HG03571 (cell line): ENCODE data around the gene GNPTG.

Experiments used
- ATAC-seq: cut with Tn5 transposase; IDR thresholded peaks from one replicate; pipeline ENCODE4 v1.9.1; 2021; ENCODE audit not compliant: unreplicated experiment

Gene GNPTG

GRCh38 chr16:1346422-1347285, 5.1 kb upstream of the GNPTG start:
- no peak for ATAC-seq

DNA sequence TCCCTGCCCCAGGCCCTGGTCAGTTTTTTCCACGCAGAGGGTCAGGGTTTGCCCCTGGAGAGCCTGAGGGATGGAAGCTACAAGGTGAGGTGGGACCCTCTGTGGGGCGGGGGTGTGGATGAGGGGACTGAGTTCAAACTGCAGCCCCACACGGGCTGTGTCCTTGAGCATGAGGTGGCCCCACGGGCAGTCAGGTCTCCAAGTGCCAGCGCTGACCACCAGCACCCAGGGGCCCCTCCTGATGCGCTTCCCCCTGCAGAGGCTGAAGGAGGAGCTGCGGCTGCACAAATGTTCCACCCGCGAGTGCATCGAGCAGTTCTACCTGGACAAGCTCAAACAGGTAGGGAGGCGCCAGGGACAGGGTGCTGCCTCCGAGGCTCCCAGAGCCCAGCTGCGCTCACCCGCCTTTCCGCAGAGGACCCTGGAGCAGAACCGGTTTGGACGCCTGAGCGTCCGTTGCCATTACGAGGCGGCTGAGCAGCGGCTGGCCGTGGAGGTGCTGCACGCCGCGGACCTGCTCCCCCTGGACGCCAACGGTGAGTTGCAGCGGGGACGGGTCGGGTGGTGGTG, 4.4 kb upstream of the GNPTG start:
- ATAC-seq: no peak

DNA sequence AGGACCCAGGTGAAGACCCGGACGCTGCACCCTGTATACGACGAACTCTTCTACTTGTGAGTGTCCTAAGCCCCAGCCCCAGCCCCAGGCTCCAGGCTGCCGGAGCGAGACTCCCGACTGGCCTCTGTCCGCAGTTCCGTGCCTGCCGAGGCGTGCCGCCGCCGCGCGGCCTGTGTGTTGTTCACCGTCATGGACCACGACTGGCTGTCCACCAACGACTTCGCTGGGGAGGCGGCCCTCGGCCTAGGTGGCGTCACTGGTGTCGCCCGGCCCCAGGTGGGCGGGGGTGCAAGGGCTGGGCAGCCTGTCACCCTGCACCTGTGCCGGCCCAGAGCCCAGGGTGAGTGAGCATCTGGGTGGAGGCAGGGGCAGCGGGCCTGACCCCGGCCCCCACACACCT, 3.8 kb upstream of the GNPTG start:
- ATAC-seq: no peak

DNA sequence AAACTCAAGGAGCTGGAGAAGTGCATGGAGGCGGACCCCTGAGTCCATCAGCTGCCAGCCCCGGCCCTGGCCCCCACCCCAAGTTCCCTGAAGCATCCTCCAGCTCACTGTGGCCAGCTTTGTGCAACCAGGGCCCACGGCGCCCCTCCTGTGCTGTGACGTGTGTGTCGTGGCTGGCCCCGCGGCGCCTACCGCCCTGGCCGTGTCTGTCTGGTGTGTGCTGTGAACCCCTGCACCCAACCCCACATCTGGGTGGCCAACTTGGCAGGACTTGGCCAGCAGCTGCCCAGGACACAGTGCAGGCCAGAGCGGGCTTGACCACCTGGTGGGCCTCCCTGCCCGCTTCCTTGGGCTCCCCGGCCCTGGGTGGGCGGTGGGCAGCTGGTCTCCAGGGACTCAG, 3.3 kb upstream of the GNPTG start:
- no peak for ATAC-seq

DNA sequence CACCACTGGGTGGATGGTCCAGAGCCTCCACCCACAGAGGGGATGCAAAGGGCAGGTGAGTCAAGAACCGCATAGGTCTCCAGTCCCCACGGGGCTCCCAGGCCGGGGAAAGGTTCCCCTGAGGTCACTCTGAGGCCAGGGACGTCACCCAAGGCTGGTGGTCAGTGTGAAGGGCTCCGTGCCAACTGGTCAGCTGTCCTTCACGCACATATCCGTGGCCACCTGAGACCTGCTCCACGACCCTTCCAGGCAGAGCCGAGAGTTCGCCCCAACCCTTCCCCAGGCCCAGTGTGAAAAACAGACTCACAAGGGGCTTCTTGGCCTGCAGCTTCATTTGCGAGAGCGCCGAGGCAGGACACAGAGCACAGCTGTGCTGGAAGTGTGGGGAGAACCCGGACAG, 2.8 kb upstream of the GNPTG start:
- no peak for ATAC-seq

GRCh38 chr16:1349351-1349750, 2.4 kb upstream of the GNPTG start:
- ATAC-seq: no peak

DNA sequence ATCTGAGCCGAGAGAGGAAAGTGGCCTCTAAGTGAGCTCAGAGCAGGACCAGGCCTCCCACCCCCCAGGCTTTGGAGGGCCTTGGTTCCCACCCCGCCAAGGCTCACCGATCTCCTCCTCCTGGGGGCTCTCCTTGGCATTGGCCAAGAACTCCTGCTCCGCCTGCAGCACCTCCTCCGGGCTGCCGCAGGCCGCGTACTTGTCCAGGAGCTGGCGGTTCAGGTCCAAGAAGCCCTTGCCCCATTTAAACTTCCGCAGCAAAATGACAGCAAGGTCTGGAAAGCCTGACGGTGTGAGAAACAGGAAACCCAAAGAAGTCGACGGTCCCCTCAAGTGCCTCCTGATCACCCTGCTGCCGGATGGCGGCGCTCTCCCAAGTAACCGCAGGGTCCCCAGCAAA, 1.8 kb upstream of the GNPTG start:
- ATAC-seq: no peak

DNA sequence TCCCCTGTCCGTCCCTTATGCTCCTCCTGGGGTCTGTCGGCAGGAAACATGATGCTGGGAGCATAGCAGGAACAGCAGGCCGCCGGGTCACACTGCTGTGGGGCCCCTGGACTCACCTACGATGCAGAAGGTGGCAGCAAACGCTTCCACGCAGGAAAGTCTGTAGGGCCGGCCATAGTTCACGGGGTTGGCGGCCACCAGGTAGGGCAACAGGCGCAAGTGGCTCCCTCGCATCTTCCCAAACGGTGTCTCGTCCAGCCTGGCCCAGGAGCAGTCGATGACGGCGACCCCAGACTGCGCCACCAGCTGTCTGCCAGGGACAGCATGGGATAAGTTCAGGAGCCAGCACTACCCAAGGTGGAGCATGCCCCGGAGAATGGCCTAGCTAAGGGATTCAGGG, 1.0 kb upstream of the GNPTG start:
- no peak for ATAC-seq

GRCh38 chr16:1351215-1351581, 533 bp upstream of the GNPTG start:
- peak; percentile 8 for ATAC-seq

DNA sequence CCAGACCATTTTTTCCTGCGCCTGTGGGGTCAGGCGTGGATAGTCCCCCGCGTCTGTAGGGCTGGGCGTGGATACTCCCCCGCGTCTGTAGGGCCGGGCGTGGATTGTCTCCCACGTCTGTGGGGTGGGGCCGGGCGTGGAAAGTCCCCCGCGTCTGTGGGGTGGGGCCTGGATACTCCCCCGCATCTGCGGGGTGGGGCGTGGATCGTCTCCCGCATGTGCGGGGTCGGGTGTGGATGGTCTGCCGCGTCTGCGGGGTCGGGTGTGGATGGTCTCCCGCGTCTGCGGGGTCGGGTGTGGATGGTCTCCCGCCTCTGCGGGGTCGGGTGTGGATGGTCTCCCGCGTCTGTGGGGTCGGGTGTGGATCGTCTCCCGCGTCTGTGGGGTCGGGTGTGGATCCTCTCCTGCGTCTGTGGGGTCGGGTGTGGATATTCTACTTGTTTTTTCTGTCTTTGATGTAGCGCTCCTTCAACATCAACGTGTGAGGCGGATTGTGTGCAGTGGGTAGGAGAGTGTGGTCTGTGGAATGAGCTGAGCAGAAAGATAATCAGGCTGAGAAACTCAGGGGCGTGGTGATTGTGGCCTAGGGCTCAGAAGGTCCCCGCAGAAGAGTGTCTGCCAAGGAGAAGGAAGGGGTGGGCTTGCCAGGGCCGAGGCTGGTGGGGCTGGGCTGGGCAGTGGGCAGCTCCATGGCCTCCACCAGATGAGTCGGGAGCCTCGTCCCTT, 3.2 kb downstream of the GNPTG start:
- ATAC-seq: no peak

DNA sequence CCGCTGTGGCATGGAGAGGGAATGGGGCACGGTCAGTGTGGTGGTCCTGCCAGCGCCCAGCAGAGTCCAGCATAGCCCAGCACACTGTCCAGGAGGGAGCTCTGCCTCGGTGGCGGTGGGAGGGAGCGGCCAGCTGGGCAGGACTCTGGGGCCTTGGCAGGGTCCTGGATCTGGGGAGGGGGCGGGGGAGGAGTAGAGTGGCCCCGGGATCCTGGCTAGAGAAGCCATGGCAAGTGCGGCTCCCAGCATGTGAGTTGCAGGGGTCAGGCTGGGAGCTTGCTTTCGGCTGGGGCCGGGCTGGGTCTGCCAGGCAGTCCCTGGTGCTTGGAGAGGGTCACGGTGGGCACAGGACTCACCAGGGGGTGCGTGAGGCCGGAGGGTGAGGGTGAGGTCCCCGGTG, 3.9 kb downstream of the GNPTG start:
- no peak for ATAC-seq

DNA sequence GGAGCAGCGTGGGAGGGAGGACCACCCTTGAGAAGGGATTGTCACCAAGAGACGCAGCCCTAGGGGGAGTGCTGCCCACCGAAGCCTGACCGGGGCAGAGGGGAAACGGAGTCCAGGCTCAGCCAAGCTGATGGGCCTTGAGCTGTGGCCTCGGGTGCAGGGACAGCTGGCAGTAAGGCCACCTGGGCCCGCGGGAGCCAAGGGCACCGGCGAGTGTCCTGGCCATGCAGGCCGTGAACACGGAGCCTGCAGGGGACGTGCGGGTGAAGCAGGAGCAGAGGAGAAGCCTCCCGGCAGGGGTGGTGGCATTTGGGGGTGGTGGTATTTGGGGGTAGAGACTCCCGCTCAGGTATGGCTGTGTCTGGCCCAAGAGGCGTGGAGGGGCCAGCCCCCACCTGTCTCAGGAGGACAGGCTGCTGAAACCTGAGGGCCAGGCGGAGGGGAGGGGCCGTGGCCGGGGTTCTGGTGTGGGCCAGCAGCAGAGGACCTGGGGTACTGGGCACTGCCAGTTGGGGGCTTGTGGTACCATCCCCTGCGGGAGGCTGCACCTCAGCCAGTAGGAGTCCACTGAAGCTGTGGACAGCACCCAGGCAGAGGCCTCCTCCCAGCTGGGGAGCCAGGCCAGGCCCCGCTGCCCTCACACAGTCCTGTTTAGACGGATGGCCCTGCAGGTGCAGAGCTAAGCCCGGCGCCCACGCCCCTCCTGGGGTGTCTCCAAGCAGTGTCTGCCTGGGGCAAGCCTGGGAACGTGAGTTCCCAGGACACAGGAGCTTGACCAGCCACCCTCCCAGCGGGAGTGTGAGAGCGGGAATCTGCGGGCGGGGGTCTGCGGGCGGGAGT, 4.5 kb downstream of the GNPTG start:
- no peak for ATAC-seq

GRCh38 chr16:1357906-1358566, 6.3 kb downstream of the GNPTG start:
- ATAC-seq: no peak

- no peak for ATAC-seq
Observed at GRCh38 chr16:1361685-1362360, 10.1 kb downstream of the GNPTG start.

DNA sequence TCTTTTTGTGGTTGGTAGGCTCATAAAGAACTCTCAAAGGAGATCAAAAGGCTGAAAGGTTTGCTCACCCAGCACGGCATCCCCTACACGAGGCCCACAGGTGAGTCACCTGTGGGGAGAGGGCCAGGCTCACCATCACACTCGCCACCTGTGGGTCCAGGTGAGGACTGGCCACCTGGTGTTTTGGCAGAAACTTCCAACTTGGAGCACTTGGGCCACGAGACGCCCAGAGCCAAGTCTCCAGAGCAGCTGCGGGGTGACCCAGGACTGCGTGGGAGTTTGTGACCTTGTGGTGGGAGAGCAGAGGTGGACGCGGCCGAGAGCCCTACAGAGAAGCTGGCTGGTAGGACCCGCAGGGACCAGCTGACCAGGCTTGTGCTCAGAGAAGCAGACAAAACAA, 11.1 kb downstream of the GNPTG start:
- no peak for ATAC-seq

DNA sequence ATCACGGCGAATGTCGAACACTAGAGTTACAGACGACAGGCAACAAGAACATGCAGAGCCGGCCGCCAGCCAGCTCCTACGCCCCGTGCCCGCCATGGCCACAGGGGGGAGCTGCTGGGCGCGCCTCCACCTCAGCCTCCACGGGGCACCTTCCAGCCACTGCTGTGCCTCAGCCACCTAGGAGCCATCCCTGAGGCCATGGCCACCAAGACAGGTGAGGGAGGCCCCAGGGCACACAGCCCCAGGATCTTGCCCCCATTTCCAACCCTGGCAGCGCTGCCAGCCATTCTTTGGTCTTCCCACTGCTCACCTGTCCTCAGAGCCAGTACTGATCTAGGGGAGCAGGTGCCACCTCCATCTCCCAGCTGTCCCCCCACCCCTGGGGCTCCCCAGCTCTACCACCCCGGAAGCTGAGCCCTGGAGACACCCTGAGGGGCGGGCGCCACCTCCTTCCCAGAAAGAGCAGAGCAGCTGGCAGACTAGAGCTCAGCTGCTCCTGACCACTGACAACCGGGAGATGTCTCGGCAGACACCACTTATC, 11.8 kb downstream of the GNPTG start:
- no peak for ATAC-seq

- ATAC-seq: no peak
Observed at GRCh38 chr16:1364510-1364909, 12.8 kb downstream of the GNPTG start.

GRCh38 chr16:1366060-1366711, 14.5 kb downstream of the GNPTG start:
- no peak for ATAC-seq

GRCh38 chr16:1366712-1367299, 15.1 kb downstream of the GNPTG start:
- ATAC-seq: no peak
